Stimulated activated CD8-positive, alpha-beta memory T cell treated with anti-CD3 and anti-CD28 coated beads, Interleukin-7, amount 100 ng/mL, for 4 hours (primary cell): Measurements from ENCODE around the gene TPRKB.
A peak's percentile ranks its signal among the peaks of the same experiment; 100 is the strongest.
"Not testable (repeated sequence)": the region's sequence is repeated elsewhere in the genome, so short reads cannot be mapped to it uniquely, and the experiment has no call there.

Source experiments
- DNase-seq, 2 donors: peaks; one replicate each; pipeline ENCODE4 v3.0.0-alpha.2; 2020; ENCODE audit warnings: low read depth in 2 of 2

The TPRKB gene

DNA sequence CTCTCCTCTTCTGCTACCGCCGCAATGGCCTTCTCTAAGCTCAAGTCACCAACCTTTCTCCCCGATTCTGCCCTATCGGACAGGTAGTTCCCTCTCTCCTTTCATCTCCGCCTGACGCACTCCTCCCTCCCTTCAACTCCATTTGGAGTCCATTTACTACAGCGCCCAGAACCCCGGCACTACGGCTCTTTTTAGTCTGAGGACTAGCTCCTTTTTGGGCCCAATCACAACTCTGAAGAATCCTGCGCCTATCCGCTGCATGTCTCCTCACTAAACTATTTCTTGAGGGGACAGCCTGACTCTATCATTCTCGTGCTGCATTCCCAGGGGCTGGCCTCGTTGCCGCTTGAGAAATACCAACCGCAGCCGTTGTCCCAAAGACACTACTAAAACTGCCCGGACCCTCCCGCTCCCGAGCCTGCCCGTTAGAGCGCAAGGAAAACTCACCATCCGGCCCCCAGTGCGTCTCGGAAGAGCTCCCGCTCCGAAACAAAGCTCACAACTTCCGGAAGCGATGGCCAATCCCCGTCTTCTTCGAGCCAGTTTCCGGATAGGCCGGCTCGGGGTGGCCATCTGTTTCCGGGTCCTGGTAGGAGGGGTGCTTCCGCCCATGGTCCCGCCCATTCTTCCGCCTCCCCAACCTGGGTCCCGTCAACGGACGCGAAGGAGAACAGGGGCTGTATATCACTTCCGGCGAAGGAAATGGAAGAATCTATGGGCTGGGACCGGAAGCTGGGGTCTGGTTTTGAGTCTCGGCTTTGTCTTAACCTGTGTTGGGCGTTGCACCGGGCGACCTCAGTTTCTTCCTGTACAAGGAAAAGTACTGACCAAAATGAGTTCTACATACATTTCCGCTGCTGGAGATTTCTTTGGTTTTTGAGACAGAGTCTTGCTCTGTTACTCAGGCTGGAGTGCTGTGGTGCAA lies at the start of gene TPRKB:
Gene TPRKB, minus strand, starts transcription at position 491 of the 925 bp plus-strand sequence. CDS start 2,776 bp downstream, outside the sequence.
- DNase-seq = peak; percentile 92 to 93

DNA sequence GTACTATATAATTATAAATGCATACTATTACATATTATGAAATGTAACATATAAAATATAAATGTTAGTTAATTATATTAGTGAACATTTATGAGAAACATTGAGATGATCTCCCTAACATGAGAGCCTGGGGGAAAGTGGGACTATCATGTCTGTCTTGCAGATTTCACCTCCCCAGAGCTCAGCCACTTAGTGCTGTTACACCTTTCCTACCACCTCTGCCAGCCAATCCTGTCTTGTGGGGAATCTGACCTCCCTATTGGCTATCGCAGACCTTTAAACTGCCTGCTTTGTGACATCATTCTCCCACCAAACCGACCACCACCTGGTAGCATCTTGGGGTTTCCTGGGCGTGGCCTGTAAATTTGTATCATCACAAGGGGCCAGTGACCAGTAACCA lies 46.7 kb upstream of the TPRKB start, which contains the start of gene C2orf78:
Gene C2orf78, plus strand, starts transcription at position 301 of the 400 bp plus-strand sequence. CDS start 127 bp downstream, outside the sequence.
- not testable (repeated sequence) for DNase-seq

DNA sequence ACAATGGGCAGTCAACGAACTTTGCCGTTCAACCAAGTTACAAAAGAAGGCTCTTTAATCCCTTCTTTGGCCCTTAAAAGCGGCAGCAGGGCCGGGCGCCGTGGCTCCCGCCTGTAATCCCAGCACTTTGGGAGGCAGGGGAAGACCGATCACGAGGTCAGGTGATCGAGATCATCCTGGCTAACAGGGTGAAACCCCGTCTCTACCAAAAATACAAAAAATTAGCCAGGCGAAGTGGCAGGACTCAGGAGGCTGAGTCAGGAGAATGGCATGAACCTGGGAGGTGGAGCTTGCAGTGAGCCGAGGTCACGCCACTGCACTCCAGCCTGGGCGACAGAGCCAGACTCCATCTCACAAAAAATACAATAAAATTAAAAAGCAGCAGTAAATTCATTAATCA lies 46.3 kb upstream of the TPRKB start:
- not testable (repeated sequence) for DNase-seq

GRCh38 chr2:73780237-73780582 lies 43.1 kb upstream of the TPRKB start:
- DNase-seq = no peak

DNA sequence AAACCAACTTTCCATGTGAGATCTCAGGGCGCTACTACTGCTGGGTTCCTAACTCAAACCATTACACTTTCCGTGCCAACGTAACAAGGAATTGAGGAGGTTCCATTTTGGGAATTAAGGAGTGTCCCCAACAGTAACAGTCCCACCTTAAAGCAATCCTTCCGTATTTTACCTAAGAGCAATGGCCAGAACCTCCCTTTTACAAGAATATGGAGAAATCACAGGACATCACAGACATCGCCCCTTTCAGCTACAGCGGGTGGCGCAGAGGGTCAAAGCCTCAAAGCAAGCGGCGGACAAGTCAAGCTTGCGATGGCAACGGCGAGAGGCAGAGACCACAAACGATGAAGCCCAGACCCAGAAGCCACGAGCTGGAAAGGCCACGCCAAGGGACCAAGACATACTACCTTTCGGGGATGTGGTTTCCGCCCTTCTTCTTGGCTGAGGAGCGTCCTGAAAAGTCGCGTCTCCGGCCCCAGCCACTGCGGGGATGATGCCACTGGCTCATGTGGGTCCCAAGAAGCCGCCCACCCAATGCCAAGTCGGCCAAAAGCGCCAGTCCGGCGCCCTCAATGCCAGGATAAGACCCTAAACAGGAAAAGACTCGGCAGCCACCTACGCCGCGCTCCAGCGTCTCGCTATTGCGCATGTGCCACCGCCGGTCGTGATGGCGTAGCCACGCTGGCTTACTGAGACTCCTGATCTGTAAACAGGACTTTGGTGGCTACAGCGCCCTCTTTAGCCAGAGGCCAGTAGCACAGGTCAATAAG lies 42.5 kb upstream of the TPRKB start, which contains the start of gene DUSP11:
Gene DUSP11, minus strand, starts transcription at position 637 of the 770 bp plus-strand sequence. Its CDS starts 129 bp downstream, at position 508.
- peak; percentile 90 to 95 for DNase-seq

DNA sequence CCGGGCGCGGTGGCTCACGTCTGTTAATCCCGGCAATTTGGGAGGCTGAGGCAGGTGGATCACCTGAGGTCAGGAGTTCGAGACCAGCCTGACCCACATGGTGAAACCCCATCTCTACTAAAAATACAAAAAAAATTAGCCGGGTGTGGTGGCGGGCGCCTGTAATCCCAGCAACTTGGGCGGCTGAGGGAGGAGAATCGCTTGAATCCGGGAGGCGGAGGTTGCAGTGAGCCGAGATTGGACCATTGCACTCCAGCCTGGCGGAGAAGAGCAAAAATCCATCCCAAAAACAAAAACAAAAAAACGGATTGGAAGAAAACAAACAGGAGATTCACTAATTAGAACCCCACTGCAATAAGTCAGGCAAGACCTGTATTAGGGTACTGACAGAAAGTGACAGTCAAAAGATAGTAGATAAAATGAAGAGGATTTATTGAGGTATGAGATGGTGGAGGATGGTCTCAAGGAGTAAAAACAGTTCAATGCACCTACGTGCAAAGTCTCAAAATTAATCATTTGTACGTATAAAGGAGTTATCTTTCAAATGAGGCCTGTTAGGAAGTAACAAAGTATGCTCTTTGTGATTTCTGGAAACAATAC lies 41.8 kb upstream of the TPRKB start:
- not testable (repeated sequence) for DNase-seq

GRCh38 chr2:73776869-73777519 lies 39.8 kb upstream of the TPRKB start:
- no peak for DNase-seq

DNA sequence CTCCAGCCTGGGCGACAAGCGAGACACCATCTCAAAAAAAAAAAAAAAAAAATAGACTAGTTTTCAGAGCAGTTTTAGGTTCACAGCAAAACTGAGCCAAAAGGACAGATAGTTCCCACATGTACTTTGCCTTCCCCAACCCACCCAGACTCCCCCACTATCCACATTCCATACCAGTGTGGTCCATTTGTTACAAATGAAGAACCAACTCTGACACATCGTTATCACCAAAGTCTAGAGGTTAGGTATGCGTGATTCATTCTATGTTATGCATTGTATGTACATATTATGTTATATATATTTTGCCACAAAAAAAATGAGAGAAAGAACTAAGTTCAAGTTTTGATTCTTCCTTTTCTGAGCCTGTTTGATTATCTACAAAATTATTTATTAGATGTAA lies 39.2 kb upstream of the TPRKB start:
- DNase-seq = no peak

DNA sequence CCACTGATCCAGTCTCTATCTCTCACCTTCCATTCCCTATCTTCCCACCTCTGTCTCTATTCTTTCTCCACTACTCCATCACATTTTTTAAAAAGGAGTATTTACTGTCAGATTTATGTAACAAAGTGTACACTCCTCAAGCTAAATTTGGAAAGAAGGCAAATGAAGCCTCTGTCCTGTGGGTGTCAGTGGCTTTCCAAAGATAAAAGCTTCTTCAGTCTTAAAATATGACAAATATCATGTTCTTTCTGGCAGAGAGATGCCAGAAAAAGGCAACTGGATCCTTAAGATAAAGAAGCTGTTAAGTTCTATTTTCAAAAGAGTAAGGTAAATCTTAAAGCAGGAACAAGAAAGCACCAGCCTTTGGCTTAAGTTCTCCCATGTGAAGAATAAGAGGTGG lies 35.7 kb upstream of the TPRKB start:
- no peak for DNase-seq

- no peak for DNase-seq
Observed at GRCh38 chr2:73770725-73771124, 33.6 kb upstream of the TPRKB start.

DNA sequence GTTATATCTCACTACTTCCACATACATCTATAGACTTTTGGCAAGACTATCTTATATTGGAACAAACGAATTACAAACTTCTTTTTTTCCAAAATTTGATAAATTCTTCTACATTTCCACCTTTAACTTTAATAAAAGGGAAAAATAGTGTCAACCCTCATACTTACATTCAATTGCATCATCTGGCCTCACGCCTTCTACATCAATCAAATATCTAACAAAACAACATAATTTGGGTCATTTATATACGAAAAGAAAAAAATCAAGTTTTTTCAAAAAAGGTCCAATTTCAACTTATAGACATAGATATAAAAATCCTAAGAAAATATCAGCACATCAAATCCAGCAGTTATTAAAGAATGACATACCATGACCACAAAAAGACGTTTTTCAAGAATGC lies 29.8 kb upstream of the TPRKB start:
- no peak for DNase-seq

DNA sequence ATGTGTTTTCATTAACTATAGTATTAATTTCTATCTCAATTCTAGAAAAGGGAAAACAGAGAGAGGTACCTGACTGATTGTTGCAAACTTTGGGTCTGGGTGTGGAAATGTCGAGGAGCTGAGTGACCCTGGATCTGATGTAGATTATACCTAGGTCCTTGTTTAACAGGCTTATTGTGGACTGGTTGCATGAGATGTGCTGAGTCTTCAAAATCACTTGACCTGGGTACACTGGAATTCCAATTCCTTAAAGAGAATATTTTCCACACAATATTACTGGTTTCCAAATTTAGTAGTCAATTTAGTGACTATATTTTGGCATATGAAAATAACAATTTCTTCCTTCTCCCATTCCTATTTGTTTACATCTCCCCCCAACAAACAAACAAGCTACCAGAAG lies 29.2 kb upstream of the TPRKB start:
- DNase-seq = no peak

- no peak for DNase-seq
Observed at GRCh38 chr2:73764945-73765344, 27.8 kb upstream of the TPRKB start.

DNA sequence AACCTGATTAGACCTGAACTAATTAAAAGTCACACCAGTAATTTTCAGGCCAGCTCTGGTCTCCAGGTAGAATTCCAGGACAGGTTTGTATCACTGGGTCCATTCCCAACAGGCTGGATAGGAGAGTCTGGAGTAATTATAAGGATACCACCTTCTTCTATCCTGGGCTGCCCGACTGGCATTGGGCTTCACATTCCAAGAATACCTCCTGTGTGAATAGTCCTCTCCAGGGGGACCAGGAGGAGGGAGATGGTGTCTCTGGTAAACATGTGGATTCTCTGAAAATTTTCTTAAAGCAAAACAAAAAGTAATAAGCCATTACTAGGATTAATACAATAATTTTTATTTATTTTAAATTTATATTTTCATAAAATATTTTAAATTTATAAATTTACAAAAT lies 25.4 kb upstream of the TPRKB start:
- DNase-seq = no peak

DNA sequence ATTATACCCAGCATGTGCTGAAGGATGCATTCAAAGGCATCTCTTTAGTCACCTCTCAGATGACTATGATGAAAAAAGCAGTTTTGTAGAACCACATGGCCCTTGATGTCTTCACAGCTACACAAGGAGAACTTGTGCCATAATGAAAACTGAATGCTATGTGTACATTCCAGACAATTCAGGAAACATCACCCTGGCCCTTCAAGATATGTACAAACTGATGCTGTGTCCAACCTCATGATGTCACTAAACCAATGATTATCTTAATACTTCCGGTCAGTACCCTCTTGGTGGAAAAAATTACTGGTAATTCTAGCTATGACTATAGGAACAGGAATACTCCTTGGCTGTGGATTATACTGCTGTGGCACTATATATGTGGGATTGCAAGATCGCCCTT lies 22.8 kb upstream of the TPRKB start:
- no peak for DNase-seq

DNA sequence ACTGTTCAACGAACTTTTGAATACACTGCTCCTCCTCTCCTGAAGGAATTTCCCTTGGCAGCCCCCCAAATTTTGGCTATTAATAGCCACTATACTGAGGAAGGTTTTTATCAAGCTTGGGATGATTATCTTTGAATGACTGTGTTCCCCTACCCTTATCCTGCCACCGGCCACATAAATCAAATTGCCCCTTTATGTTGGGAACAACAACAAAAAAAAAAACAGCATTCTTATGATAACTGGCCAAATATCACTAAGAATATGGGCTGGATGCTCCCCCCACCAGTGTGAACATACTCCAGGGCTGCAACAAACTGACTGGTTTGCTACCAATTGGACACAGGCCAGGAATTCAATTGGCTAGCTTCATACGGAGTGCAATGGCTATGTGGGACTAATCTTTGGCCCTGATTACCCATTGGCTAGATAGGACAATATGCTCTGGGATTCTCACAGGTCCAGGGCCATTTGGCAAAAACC lies 22.2 kb upstream of the TPRKB start:
- no peak for DNase-seq

DNA sequence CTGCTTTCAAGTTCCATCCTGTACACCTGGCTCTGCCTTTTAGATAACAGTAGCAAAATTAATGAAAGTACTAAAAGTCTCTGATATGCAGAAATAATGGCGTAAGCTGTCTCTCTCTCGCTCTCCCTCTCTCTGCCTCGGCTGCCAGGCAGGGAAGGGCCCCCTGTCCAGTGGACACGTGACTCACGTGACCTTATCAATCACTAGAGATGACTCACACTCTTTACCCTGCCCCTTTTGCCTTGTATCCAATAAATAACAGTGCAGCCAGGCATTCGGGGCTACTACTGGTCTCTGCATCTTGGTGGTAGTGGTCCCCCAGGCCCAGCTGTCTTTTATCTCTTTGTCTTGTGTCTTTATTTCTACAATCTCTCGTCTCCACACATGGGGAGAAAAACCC lies 17.2 kb upstream of the TPRKB start:
- not testable (repeated sequence) for DNase-seq

DNA sequence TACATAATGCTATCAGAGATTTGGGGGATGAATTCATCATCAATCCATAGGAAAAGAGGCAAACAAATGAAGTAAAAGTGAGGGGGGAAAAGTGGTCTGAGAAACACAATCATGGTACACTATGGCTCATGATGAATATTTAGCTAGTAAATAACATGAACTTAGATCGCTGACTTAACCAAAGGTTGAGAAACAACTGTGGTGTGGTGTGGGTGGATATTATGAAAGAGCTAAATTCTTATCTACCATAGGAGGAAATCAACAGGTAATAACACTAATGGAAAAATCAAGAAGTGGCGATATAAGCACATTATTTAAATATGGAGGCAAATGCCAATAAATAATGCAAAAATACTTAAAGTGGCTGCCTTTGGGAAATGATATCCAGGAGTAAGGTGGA lies 12.2 kb upstream of the TPRKB start:
- no peak for DNase-seq

DNA sequence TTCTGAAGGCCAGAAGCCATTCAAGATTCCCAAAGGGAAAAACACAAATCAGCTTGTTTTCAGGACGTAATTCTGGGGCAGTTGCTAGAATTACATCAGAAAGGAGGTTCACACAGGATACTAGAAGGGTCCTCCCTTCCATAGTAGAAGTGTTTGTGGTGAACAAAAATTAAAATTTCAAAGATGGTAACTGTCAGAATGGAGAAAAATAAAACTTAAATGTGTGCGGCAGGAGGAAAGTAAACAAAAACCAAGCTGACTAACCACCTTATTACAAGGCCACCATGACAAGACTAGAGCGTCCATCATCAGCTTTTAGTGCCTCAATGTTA lies 9.7 kb upstream of the TPRKB start:
- no peak for DNase-seq

- no peak for DNase-seq
Observed at GRCh38 chr2:73746015-73746876, 9.1 kb upstream of the TPRKB start.

GRCh38 chr2:73740767-73741166 lies 3.6 kb upstream of the TPRKB start:
- no peak for DNase-seq
